Gastroesophageal sphincter (tissue), 4 donors: ENCODE results near the gene EPAS1. TPM values are rescaled to one million over a fixed set of nuclear protein-coding genes. Genes with fewer than 3 reads are reported as not detected.

ENCODE experiments used
- ATAC-seq: fragments of 150-250 bp; one replicate; pipeline ENCODE4 v1.9.1; 2016; ENCODE audit warnings: mild to moderate bottlenecking, moderate library complexity
- H3K27ac ChIP-seq, 4 donors: fragments of 200-600 bp; sonication (generic) in 3 of 4; 1 replicate in 3 of 4; 2 replicates in 1 of 4; pipeline ENCODE4 v1.5.1; 2016 to 2019
- H3K27me3 ChIP-seq: fragments of 200-600 bp; sonication (generic); one replicate; pipeline ENCODE4 v1.5.1; 2019
- H3K36me3 ChIP-seq, 2 donors: fragments of 200-600 bp; sonication (generic); one replicate each; pipeline ENCODE4 v1.5.1; 2019; ENCODE audit warnings: control low read depth in 1 of 2
- H3K4me1 ChIP-seq, 3 donors: fragments of 200-600 bp; sonication (generic); 1 replicate in 2 of 3; 2 replicates in 1 of 3; pipeline ENCODE4 v1.5.1; 2016 to 2019; ENCODE audit warnings: control low read depth in 2 of 3
- H3K4me3 ChIP-seq, 2 donors: fragments of 200-600 bp; sonication (generic); one replicate each; pipeline ENCODE4 v1.5.1; 2019; ENCODE audit warnings: mild to moderate bottlenecking in 1 of 2, moderate library complexity in 1 of 2
- H3K9me3 ChIP-seq, 3 donors: fragments of 200-600 bp; sonication (generic); one replicate each; pipeline ENCODE4 v1.5.1; 2017 to 2019; ENCODE audit warnings: control low read depth in 2 of 3
- EP300 ChIP-seq: sonication (generic); formaldehyde crosslinking; IDR thresholded peaks from one replicate; pipeline ENCODE4 v1.6.1; 2017; ENCODE audit warnings: antibody characterized with exemption, mild to moderate bottlenecking
- POLR2A ChIP-seq, 2 donors: fragments of 450-650 bp; IDR thresholded peaks; one replicate each; pipeline ENCODE4 v1.6.1; 2017; ENCODE audit warnings: antibody characterized with exemption in 2 of 2, mild to moderate bottlenecking in 2 of 2, moderate library complexity in 1 of 2
- POLR2AphosphoS5 ChIP-seq: sonication (generic); formaldehyde crosslinking; IDR thresholded peaks from one replicate; pipeline ENCODE4 v1.6.1; 2017; ENCODE audit warnings: antibody characterized with exemption
- WGBS, 2 donors: methylation state at CpG; one replicate each; pipeline ENCODE4 v1.1.5; 2018; ENCODE audit warnings: low coverage in 1 of 2; 5-methylcytosine and 5-hydroxymethylcytosine counted together
- total RNA-seq, 4 donors: library from RNA; depleted of rRNA; stranded (reverse); fragments of >200 nt; gene quantifications; one replicate each; pipeline ENCODE4 v1.1.0, GENCODE V29; 2016
- TF ChIP-seq, protein P1 (sequence below), 4 experiments: fragments of 200-600 bp in 2 of 4; fragments of 450-650 bp in 2 of 4; sonication (generic) in 1 of 4; IDR thresholded peaks; one replicate each; pipeline ENCODE4 v1.5.1; 2017 to 2019; ENCODE audit warnings: antibody characterized with exemption in 4 of 4, mild to moderate bottlenecking in 2 of 4, moderate library complexity in 2 of 4

EPAS1 gene
- total RNA-seq, 4 donors from 2014 or later, result 101 to 152 (median 131) TPM

GRCh38 chr2:46313063-46313462 is 15.9 kb downstream of the EPAS1 start:
- Histone ChIP-seq H3K9me3 (no peaks in the 10 kb centered on the region), H3K27me3 (no peaks in the 10 kb centered on the region), H3K4me3 (no peak overlapping the region), H3K27ac (peak overlapping the region in 3 of 4 donors; percentile 25 to 43 (median 37)), H3K4me1 (peaks cover 0 to 53% (median 16%) of the 10 kb centered on the region in 3 donors), H3K36me3 (no peaks in the 10 kb centered on the region)
- ATAC-seq, result no peak
- no peak for TF ChIP-seq POLR2AphosphoS5
- no peak for TF ChIP-seq EP300
- TF ChIP-seq, protein P1, sequence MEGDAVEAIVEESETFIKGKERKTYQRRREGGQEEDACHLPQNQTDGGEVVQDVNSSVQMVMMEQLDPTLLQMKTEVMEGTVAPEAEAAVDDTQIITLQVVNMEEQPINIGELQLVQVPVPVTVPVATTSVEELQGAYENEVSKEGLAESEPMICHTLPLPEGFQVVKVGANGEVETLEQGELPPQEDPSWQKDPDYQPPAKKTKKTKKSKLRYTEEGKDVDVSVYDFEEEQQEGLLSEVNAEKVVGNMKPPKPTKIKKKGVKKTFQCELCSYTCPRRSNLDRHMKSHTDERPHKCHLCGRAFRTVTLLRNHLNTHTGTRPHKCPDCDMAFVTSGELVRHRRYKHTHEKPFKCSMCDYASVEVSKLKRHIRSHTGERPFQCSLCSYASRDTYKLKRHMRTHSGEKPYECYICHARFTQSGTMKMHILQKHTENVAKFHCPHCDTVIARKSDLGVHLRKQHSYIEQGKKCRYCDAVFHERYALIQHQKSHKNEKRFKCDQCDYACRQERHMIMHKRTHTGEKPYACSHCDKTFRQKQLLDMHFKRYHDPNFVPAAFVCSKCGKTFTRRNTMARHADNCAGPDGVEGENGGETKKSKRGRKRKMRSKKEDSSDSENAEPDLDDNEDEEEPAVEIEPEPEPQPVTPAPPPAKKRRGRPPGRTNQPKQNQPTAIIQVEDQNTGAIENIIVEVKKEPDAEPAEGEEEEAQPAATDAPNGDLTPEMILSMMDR (IDR thresholded peaks at IDR 0.05), result no peak
- no peak for TF ChIP-seq POLR2A (IDR thresholded peaks at IDR 0.05)
- WGBS, 2 donors, result 90 to 93% methylated on average over 2 to 3 of the region's 3 CpGs

DNA sequence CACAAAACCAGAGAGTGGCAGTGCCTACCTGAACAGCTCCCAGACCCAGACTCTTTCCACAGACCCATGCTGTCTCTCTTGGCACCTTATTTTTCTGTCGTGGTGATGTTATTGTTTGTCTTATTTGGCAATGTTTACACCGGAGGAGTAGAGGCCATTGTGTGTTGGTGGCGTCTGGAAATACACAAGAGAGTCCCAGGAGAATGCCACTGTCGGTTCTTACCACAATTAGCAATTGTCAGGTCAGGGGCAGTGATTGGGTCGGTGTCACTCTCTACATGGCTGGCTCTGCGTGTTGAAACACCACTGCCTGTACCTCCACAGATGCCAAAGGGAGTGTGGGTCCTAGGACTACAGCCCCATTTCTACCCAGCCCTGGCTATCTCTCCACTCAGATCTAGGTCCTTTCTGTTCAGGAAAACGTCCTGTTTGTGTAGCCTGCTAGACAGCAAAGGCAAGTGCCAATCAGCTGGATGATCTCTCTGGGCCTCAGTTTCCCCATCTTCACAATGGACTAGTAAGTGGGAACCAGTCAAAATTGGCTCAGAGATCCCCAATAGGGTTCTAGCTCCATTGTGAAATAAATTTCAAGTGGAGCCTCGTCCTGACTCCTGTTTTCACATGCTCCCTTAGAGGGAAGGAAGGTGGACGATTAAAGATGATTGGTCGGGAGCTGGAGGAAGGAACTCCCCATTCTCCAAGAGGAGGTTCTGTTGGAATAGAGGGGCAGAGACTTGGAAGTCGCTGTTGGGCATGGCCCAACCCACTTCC is 17.0 kb downstream of the EPAS1 start:
- 69 to 81% methylated on average over 4 to 10 of the region's 11 CpGs for WGBS, 2 donors

DNA sequence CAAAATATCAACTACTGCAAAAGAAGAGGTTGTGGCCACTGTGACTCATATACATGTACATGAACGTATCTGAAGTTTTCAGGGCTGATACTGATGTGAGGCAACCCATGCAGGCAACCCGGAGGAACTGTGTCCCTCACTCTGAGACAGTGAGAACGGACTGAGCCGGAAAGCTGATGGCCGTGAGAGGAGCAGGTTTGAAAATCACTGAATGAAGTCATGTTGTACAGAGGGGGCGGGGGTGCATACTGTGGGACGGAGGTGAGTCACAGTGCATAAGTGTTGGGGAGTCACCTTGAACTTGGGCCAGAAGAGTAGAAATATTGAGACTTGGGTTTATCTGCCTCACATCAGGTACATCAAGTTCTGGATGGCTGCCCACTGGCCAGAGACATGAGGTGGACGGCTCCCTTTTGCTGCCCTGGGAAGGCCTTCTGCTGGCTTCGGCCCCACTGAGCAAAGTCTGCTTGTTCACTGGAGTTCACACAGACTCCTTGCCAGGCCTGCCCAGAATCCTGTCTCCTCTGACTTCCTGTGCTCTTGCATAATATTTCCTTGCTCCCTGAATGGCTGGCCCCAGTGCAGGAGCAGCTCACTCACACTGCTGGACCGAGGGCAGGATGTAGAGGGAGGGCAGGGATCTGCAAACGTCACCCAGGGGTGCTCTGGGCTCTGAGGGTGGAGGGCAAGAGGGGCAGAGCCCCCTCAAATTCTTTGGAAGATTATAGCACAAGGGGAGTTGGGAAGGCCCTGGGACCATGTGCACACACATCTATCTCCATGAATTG is 18.1 kb downstream of the EPAS1 start:
- peaks cover 0 to 55% (median 20%) of the 10 kb centered on the region in 3 donors for H3K4me1 ChIP-seq
- no peaks in the 10 kb centered on the region for H3K36me3 ChIP-seq
- H3K27me3 ChIP-seq, result no peaks in the 10 kb centered on the region
- H3K4me3 ChIP-seq, result no peak overlapping the region
- WGBS, 2 donors, result 7 to 9% methylated on average over 2 to 9 of the region's 11 CpGs
- no peaks in the 10 kb centered on the region for H3K9me3 ChIP-seq
- TF ChIP-seq EP300 (no peak), POLR2AphosphoS5 (peak; percentile 68), POLR2A (IDR thresholded peaks at IDR 0.05) (no peak)
- TF ChIP-seq, protein P1 (IDR thresholded peaks at IDR 0.05), result no peak
- peak overlapping the region; percentile 57 to 84 (median 78) for H3K27ac ChIP-seq
- peak; percentile 95 for ATAC-seq

More for the DNA sequence above, 17.0 kb downstream of the EPAS1 start:
- no peaks in the 10 kb centered on the region for H3K9me3 ChIP-seq
- no peaks in the 10 kb centered on the region for H3K36me3 ChIP-seq
- H3K4me1 ChIP-seq, result peaks cover 0 to 50% (median 15%) of the 10 kb centered on the region in 3 donors
- ATAC-seq, result no peak
- no peaks in the 10 kb centered on the region for H3K27me3 ChIP-seq
- no peak overlapping the region for H3K4me3 ChIP-seq
- H3K27ac ChIP-seq, result peak overlapping the region; percentile 57 to 84 (median 78)
- TF ChIP-seq POLR2AphosphoS5 (no peak), EP300 (no peak), POLR2A (IDR thresholded peaks at IDR 0.05) (no peak)
- TF ChIP-seq, protein P1 (IDR thresholded peaks at IDR 0.05), result no peak

DNA sequence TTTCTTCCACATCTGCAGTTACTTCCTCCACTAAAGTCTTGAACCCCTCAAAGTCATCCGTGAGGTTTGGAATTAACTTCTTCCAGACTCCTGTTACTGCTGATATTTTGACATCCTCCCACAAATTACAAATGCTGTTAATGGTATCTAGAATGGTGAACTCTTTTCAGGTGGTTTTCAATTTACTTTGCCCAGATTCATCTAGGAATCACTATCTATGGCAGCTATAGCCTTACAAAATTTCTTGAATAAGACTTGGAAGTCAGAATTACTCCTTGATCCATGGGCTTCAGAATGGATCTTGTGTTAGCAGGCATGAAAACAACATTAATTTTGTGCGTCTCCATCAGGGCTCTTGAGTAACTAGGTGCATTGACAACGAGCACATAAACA is 19.9 kb downstream of the EPAS1 start:
- no peak overlapping the region for H3K4me3 ChIP-seq
- H3K27ac ChIP-seq, result peak overlapping the region in 1 of 4 donors; percentile 80
- TF ChIP-seq, protein P1 (IDR thresholded peaks at IDR 0.05), result no peak
- no peak for TF ChIP-seq POLR2AphosphoS5
- H3K27me3 ChIP-seq, result no peaks in the 10 kb centered on the region
- no peaks in the 10 kb centered on the region for H3K9me3 ChIP-seq
- 89 to 92% methylated on average over 2 to 3 of the region's 3 CpGs for WGBS, 2 donors
- H3K4me1 ChIP-seq, result peaks cover 0 to 64% (median 20%) of the 10 kb centered on the region in 3 donors
- no peak for ATAC-seq
- H3K36me3 ChIP-seq, result no peaks in the 10 kb centered on the region
